ENCODE measurements around the gene KDM1B. TPM values are rescaled to one million over a fixed set of nuclear protein-coding genes. Genes with fewer than 3 reads are reported as not detected.

Gene KDM1B
- total RNA-seq, 1 donor from 2014 or later: 16.9 TPM

- Histone ChIP-seq H3K4me1 (peaks cover 28% of the 10 kb centered on the region), H2AFZ (replicated peaks) (peak within 1 kb of the TSS; percentile 97), H4K20me1 (ENCODE audit: low read depth) (peaks cover 43% of the 10 kb centered on the region), H3K36me3 (peaks cover 6% of the 10 kb centered on the region), H3K9ac (peak within 1 kb of the TSS; percentile 98), H3K27me3 (no peaks in the 10 kb centered on the region), H3K4me2 (peak within 1 kb of the TSS; percentile 91), H3K27ac (peak within 1 kb of the TSS; percentile 98), H3K4me3 (peak within 1 kb of the TSS; percentile 97), H3F3A (ENCODE audit: low read depth) (peaks cover 27% of the 10 kb centered on the region), H3K79me2 (ENCODE audit: low read depth) (peaks cover 60% of the 10 kb centered on the region), H3K9me3 (ENCODE audit: low read depth) (no peaks in the 10 kb centered on the region)
- Mint-ChIP-seq H3K4me1 (peaks cover 26% of the 10 kb centered on the region), H3K9me3 (peaks cover 2% of the 10 kb centered on the region), H3K4me3 (peak within 1 kb of the TSS; percentile 96), H3K27ac (peak within 1 kb of the TSS; percentile 96), H3K36me3 (peaks cover 32% of the 10 kb centered on the region), H3K27me3 (ENCODE audit: insufficient read depth, low read depth) (peaks cover 7% of the 10 kb centered on the region)
- TF ChIP-seq EZH2 (IDR thresholded peaks at IDR 0.05): no peak
- peak; percentile 48 for TF ChIP-seq CTCF (IDR thresholded peaks at IDR 0.05)
- no peak for TF ChIP-seq EZH2phosphoT487 (IDR thresholded peaks at IDR 0.05)
- DNase-seq (ENCODE audit: low spot score): peak; percentile 95
Measured at GRCh38 chr6:18264219-18264922, 109.1 kb downstream of the KDM1B start, which contains the start of gene DEK. TSS of gene DEK (minus strand) at chr6:18264530. CDS start at chr6:18263987, 543 bp downstream.

- peak overlapping the region; percentile 98 for H3K27ac ChIP-seq
- peaks cover 2% of the 10 kb centered on the region for H3K9me3 Mint-ChIP-seq
- H3K4me3 Mint-ChIP-seq: peak overlapping the region; percentile 89
- peaks cover 55% of the 10 kb centered on the region for H3K79me2 ChIP-seq (ENCODE audit: low read depth)
- H3K9me3 ChIP-seq (ENCODE audit: low read depth): no peaks in the 10 kb centered on the region
- H3K27me3 ChIP-seq: no peaks in the 10 kb centered on the region
- peak overlapping the region; percentile 78 for H2AFZ ChIP-seq (replicated peaks)
- H3K4me1 ChIP-seq: peaks cover 27% of the 10 kb centered on the region
- H3K36me3 Mint-ChIP-seq: peaks cover 26% of the 10 kb centered on the region
- peaks cover 2% of the 10 kb centered on the region for H3K36me3 ChIP-seq
- peaks cover 27% of the 10 kb centered on the region for H3F3A ChIP-seq (ENCODE audit: low read depth)
- H3K27ac Mint-ChIP-seq: peak overlapping the region; percentile 96
- peak overlapping the region; percentile 97 for H3K4me3 ChIP-seq
- peaks cover 26% of the 10 kb centered on the region for H3K4me1 Mint-ChIP-seq
- H3K27me3 Mint-ChIP-seq (ENCODE audit: insufficient read depth, low read depth): peaks cover 7% of the 10 kb centered on the region
- TF ChIP-seq CTCF (IDR thresholded peaks at IDR 0.05): no peak
- TF ChIP-seq EZH2 (IDR thresholded peaks at IDR 0.05): no peak
- no peak for TF ChIP-seq EZH2phosphoT487 (IDR thresholded peaks at IDR 0.05)
- peak overlapping the region; percentile 89 for H3K4me2 ChIP-seq
- peak overlapping the region; percentile 56 for H3K9ac ChIP-seq
- H4K20me1 ChIP-seq (ENCODE audit: low read depth): peaks cover 37% of the 10 kb centered on the region
- DNase-seq (ENCODE audit: low spot score): no peak
Measured at GRCh38 chr6:18264923-18265377, 109.7 kb downstream of the KDM1B start.

GRCh38 chr6:18265787-18266522, 110.7 kb downstream of the KDM1B start:
- Histone ChIP-seq H3F3A (ENCODE audit: low read depth) (peaks cover 27% of the 10 kb centered on the region), H3K9ac (no peak overlapping the region), H3K36me3 (no peaks in the 10 kb centered on the region), H3K27ac (no peak overlapping the region), H3K4me2 (no peak overlapping the region), H3K79me2 (ENCODE audit: low read depth) (peaks cover 44% of the 10 kb centered on the region), H2AFZ (replicated peaks) (no peak overlapping the region), H4K20me1 (ENCODE audit: low read depth) (peaks cover 27% of the 10 kb centered on the region), H3K9me3 (ENCODE audit: low read depth) (no peaks in the 10 kb centered on the region), H3K4me1 (peaks cover 19% of the 10 kb centered on the region), H3K27me3 (no peaks in the 10 kb centered on the region), H3K4me3 (no peak overlapping the region)
- Mint-ChIP-seq H3K4me3 (peak overlapping the region; percentile 89), H3K36me3 (peaks cover 18% of the 10 kb centered on the region), H3K27me3 (ENCODE audit: insufficient read depth, low read depth) (peaks cover 4% of the 10 kb centered on the region), H3K4me1 (peaks cover 25% of the 10 kb centered on the region), H3K27ac (no peak overlapping the region), H3K9me3 (peaks cover 2% of the 10 kb centered on the region)
- DNase-seq (ENCODE audit: low spot score): no peak
- TF ChIP-seq CTCF (IDR thresholded peaks at IDR 0.05): no peak
- TF ChIP-seq EZH2phosphoT487 (IDR thresholded peaks at IDR 0.05): no peak
- TF ChIP-seq EZH2 (IDR thresholded peaks at IDR 0.05): no peak

All from neural progenitor cell (in vitro differentiated cells).